Activated CD4-positive, alpha-beta T cell treated with anti-CD3 and anti-CD28 coated beads, Interleukin-2, Interleukin-6, amounts not matched to agents 100 ng/mL and 50 ng/mL, durations not matched to agents 16 hours and 8 hours (primary cell): ENCODE results near the gene PIGO.

Source experiments
- DNase-seq: peaks from one replicate; pipeline ENCODE4 v3.0.0-alpha.2; 2020

Gene PIGO

GRCh38 chr9:35096035-35096849 is at the start of gene PIGO:
PIGO (minus strand) TSS chr9:35096591; CDS start chr9:35095565, 1,026 bp downstream.
- peak; percentile 94 for DNase-seq

DNA sequence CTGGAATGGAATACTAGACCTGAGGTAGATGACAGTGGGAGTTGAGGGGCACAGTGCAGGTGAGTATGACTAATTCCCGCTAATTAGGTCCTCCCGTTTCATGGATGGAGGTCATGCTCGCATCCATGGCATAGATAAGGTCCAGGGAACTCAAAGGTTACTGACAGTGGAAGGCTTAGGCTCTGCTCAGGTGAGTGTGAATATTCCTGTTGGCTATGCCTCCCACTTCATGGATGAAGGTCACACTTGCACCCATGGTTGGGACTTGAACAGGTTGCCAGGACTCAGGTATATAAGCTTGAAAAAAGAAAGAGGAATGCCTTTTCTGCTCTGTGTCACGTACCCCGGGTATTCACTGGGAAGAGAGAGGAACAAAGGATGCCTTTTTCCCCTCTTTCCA is 45.6 kb upstream of the PIGO start:
- DNase-seq = no peak

DNA sequence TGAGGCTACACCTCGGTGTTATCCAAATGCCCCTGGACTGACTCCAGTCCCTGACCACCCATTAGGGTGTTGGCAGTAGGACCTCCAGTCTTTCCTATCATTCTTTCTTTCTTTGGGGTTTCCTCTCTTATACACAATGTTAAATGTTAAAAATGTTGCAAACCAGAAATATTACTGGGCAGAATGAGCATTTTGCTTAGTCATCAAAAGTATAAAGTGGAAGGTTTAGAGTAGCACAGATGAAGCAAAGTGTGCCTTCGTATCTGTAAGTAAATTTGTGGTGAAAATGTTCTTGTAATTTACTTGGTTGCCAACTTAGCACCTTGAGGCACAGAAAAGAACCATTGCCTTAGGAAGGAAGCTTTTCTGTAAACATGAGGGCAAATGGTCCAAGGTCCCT is 43.7 kb upstream of the PIGO start:
- DNase-seq = no peak

DNA sequence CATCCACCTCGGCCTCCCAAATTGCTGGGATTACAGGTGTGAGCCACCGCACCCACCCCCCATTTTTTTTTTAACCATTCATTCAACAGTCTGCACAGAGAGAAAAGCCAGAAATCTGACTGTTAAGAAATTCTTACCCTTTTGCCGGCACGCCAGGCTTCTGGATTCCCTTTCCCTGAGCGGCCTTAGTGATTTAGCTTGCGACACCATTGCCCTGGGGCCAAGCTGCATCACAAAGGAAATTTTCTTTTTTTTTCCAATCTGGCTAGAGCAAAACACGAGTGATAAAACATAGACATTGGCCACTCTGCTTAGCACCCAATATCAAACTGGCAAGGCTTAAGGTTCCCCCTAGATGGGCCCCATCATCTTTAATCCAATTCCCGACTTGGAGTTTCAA is 40.5 kb upstream of the PIGO start:
- DNase-seq = no peak

DNA sequence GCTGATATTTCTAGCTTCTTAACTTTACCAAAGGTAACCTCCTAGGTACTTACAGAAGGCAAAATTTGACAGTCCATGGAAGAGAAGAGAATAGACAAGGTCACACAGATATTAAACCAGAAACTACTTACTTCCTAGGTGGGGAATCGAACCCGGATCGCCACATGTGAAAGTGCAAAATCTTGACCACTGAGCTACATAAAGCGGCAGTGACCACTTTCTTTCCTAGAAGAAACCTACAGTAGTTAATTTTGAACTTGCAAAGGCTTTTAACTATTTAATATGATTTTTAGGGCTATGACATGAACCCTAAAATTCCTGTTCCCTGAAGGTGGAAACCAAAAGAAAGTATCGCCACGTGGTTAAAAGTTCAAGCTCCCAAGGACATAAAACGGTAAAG is 39.6 kb upstream of the PIGO start:
- no peak for DNase-seq

GRCh38 chr9:35134920-35135319 is 38.5 kb upstream of the PIGO start:
- DNase-seq = no peak

- DNase-seq = peak; percentile 92
These were observed 20.6 kb upstream of the PIGO start for GRCh38 chr9:35116898-35117551.

DNA sequence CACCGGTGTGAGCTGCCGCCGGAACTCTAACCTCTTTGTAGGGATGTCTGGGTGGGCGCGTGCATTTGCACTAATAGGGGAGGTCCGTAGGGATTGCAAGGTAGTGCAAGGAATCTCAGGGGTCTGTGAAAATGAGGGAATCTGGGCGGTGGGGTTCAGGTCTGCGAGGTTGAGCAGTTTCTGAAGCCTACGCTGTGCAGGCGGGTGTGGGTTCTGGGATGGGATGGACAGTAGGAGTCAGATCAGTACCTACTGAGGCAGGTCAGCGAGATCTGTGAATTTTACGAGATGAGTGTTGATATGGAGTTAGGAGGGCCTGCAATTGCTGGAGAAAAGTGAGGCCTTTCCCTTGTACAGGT is 20.1 kb upstream of the PIGO start:
- no peak for DNase-seq

GRCh38 chr9:35115680-35116538 is 19.5 kb upstream of the PIGO start, which contains the start of gene ATOSB:
ATOSB (minus strand) TSS chr9:35115862; CDS start chr9:35108274, 7,588 bp downstream.
- peak; percentile 94 for DNase-seq

DNA sequence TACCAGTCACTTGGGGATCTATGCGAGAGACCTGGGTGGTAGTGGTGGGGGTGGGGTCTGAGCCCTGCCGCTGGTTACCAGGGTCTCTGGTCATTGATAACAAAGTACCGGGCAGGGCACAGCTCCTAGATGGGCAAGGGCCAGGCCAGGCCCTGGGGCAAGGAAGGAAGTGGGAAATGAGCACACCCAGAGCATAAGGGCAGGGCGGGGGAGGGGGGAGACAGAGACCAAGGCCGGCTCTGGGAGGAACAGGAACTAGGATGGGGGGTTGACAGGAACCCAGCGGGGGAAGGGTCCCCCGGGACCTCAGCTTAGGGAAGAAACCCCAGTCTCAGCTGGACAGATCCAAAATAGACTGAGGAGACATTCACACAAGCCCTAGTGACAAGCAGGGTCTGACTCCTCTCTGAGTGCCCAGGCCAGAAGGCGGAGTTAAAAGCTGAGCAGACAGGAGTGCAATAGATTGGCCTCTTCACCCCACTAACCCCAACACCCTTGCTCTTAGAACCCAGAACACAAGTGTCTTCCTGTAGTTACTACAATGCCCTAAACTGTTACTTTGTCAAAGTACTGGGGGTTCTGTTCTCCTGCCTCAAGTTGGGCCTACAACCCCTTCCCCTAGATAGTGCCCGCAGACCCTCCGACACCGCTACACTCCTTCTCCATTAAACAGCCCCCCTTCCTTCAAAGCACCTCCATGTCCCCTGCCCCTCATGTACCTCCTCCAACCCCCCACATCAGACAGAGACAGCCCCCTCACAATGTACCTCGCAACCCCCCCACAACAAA is 18.6 kb upstream of the PIGO start:
- peak; percentile 46 for DNase-seq

- peak; percentile 79 for DNase-seq
These were observed 17.9 kb upstream of the PIGO start for GRCh38 chr9:35114113-35114839.

DNA sequence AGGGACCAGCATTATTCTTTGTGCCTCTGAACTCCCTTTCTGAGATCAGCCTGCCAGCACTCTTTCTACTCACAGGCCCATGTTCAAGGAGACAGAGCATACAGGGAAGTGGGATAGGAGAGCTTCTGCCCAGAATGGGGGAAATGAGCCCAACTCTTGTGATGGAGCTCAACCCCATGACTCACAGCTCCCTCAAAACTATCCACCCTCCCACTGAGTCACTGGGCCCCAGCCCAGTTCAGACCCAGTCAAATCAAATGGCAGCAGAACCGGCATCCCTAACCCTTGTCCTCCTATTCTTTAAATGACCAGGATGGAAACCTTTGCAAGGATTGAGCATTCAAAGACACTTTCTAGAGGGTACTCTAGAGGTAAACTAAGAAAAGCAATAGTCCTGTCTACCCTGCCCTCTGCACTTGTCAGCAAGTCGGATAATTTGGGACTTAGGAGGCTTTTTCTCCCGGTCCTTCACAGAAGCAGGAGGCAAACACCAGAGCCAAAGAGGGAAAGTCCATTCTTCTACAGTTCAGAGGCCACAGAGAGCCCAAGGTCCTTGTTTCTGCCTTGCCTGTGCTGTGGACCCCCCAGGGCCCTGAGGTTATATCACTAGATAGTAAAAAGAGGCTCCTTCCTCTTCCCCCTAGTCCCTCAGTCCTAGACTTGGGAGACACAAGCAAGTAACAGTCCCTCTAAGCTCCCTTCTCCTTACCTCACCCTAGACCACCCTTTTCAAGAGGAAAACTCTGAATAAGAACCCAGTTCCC is 16.0 kb upstream of the PIGO start:
- DNase-seq = no peak

DNA sequence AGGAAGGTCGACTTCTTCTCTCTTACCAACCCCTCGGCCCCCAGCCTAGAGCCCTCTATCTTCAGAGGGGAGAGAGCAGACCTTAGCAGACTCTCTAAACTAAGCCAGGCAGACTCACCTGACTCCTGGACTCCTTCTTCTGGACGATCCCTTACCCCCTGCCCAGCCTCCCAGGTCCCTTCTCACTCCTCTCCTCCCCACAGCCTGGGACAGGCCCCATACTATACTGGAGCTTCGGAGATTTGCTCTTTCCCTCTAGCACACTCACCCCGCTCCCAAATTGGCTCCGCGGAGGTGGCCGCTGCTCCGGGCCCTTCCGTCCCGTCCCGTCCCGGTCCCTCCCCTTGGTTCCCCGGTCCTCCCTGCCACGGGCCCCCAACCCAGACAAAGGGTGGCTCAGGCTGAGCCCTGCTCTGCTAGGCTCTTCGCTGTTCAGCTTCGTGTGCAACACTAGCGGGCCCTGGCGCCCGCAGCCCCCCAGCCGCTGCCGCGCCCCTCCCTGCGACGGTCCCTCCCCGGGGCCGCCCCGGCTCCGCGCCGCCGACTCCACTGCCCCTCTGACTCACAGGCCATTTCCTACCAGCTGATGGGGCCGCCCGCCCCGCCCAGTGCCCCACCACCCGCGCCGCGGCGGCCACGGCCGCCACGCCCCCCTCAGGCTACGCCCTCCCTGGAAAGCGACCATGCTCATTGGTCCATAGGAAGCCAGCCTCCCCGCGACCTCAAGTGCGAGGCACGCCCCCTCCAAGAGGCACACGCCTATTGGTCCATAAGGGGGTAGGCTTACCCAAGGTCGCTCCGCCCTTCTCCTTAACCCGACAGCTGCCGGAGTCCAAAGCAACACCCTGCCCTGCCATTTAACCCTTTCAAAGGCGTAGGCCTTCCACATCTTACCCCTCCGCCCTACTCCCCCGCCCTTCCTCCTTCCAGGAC is 14.9 kb upstream of the PIGO start:
- peak; percentile 98 for DNase-seq

- no peak for DNase-seq
These were observed 14.0 kb upstream of the PIGO start for GRCh38 chr9:35110327-35110761.

- DNase-seq = no peak
These were observed 12.7 kb upstream of the PIGO start for GRCh38 chr9:35108946-35109575.

DNA sequence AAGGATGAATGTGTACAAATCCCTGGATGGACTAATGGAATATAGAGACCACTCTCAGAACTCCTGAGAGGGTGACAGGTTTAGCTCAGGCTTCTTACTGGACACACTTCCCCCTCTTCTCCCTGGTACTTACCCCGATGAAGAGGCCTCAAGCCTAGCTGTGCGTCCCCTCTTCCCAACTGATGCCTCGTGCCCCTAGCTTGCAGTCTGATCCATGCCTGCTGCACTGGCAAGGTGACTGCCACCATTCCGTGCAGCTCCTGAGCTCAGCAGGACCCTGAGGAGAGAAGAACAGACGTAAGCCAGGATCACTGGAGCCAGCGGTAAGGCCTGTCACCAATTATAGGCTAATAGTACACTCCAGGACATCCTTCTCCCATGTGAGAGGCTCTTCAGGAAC is 12.1 kb upstream of the PIGO start:
- DNase-seq = no peak

GRCh38 chr9:35107297-35108290 is 11.2 kb upstream of the PIGO start:
- no peak for DNase-seq

DNA sequence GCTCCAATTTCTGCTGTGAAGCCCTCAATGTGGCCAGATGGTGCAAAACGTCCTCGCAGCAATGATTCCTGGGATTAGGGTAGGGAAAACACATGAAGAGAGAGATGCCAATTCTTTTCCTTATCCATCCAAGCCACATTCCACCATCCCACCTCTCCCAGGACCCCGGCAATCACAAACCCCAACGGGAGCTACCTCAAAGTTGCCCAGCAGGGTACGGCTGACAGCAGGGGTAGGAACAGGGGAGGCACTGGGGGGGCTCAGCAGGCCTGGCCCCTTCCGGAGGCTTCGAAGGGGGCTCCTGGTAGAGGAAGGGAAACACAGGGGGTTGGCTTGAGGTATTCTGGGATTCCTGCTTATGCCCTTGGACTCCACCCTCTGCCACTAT is 9.9 kb upstream of the PIGO start:
- no peak for DNase-seq
